ENCODE data around the gene OSBPL3. TPM values are rescaled to one million over a fixed set of nuclear protein-coding genes. Genes with fewer than 3 reads are reported as not detected.
A peak's percentile ranks its signal among the peaks of the same experiment; 100 is the strongest.

The OSBPL3 gene, protein sequence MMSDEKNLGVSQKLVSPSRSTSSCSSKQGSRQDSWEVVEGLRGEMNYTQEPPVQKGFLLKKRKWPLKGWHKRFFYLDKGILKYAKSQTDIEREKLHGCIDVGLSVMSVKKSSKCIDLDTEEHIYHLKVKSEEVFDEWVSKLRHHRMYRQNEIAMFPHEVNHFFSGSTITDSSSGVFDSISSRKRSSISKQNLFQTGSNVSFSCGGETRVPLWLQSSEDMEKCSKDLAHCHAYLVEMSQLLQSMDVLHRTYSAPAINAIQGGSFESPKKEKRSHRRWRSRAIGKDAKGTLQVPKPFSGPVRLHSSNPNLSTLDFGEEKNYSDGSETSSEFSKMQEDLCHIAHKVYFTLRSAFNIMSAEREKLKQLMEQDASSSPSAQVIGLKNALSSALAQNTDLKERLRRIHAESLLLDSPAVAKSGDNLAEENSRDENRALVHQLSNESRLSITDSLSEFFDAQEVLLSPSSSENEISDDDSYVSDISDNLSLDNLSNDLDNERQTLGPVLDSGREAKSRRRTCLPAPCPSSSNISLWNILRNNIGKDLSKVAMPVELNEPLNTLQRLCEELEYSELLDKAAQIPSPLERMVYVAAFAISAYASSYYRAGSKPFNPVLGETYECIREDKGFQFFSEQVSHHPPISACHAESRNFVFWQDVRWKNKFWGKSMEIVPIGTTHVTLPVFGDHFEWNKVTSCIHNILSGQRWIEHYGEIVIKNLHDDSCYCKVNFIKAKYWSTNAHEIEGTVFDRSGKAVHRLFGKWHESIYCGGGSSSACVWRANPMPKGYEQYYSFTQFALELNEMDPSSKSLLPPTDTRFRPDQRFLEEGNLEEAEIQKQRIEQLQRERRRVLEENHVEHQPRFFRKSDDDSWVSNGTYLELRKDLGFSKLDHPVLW
- total RNA-seq (2021) (16.0 to 20.2 TPM (median 17.1 TPM) in 3 replicates), Bru-seq, nascent RNA (percentile 75 among the genes with signal in this experiment)
- long read RNA-seq, experiment 1, full-length matches to known transcripts = 12 of 67 reads
- long read RNA-seq, experiment 1, partial matches to known transcripts = 11 of 67 reads
- long read RNA-seq, experiment 1, other reads (novel, unspliced or antisense) = 44 of 67 reads
- long read RNA-seq, experiment 2, partial matches to known transcripts = 4 of 14 reads
- long read RNA-seq, experiment 2, other reads (novel, unspliced or antisense) = 10 of 14 reads
- long read RNA-seq, experiment 3, partial matches to known transcripts = 2 of 2 reads
- long read RNA-seq, experiment 3, other reads (novel, unspliced or antisense) = 0 of 2 reads

DNA sequence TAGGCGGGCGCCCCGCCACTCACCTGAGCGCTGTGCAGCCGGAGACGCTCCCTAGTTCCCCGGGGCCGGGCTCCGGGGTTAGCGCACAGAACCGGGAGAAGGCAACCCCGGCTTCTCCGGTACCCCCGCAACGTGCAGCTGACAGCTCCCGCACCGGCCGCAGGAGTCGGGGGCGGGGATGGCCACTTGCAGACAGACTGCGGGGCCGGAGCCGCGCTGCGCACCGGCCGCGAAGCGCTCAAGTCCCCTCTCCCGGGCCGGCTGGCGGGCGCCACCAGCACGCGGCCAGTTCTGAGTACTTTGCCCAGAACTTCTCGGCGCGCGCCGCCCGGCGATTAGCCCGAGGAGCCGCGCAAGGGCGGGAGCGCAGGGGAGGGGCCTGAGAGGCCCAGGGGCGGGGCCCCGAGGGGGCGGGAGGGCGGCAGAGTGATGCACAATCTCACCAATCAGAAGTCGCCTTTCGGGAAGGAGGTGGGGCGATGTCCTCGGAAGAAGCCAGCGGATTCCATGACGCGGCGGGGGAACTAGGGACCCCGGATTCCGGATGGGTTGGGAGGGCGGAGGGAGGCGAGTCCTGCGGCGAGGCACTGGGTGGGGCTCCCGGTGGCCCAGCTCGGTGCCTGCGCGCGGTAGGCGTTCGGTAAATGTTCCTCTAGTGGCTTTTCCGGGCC lies at the start of gene OSBPL3:
Gene OSBPL3 (minus strand): TSS at position 316 of the 671 bp plus-strand sequence. CDS start 87,706 bp downstream, outside the sequence.
- peak; percentile 82 for ATAC-seq
- Mint-ChIP-seq H3K27ac (peak within 1 kb of the TSS; percentile 94), H3K27me3 (ENCODE audit: low read depth) (peaks cover 47% of the 10 kb centered on the region), H3K4me1 (peaks cover 62% of the 10 kb centered on the region), H3K4me3 (peak within 1 kb of the TSS; percentile 86), H3K9me3 (peaks cover 13% of the 10 kb centered on the region), H3K36me3 (peaks cover 10% of the 10 kb centered on the region)
- ChIA-PET CTCF (interaction anchor here (0.7 to 5.7 kb wide), 20 partner anchors 10 to 1266 kb away, joined by 3 to 41 read pairs (median 4); no protein-coding TSS in a partner anchor), POLR2A (interaction anchor here (0.9 to 1.8 kb wide), 6 partner anchors 20 to 145 kb away, joined by 3 to 6 read pairs (median 3); partner anchors contain the start of gene CYCS)
- DNase-seq (ENCODE audit: low spot score) = peak; percentile 93
- TF ChIP-seq ELF4 (CRISPR knock-in tag; IDR thresholded peaks at IDR 0.05; ENCODE audit: low read depth) = no peak
- TF ChIP-seq NFE2L1 (CRISPR knock-in tag; IDR thresholded peaks at IDR 0.05) = no peak
- no peak for TF ChIP-seq OVOL2 (CRISPR knock-in tag; IDR thresholded peaks at IDR 0.05; ENCODE audit: borderline replicate concordance)
- TF ChIP-seq, protein P1, sequence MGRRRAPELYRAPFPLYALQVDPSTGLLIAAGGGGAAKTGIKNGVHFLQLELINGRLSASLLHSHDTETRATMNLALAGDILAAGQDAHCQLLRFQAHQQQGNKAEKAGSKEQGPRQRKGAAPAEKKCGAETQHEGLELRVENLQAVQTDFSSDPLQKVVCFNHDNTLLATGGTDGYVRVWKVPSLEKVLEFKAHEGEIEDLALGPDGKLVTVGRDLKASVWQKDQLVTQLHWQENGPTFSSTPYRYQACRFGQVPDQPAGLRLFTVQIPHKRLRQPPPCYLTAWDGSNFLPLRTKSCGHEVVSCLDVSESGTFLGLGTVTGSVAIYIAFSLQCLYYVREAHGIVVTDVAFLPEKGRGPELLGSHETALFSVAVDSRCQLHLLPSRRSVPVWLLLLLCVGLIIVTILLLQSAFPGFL (CRISPR knock-in tag; IDR thresholded peaks at IDR 0.05; ENCODE audit: borderline replicate concordance) = no peak
- TF ChIP-seq FOXK1 (CRISPR knock-in tag; IDR thresholded peaks at IDR 0.05) = no peak
- no peak for TF ChIP-seq ZNF138 (CRISPR knock-in tag; conservative IDR thresholded peaks at IDR 0.05)
- TF ChIP-seq, protein P2, sequence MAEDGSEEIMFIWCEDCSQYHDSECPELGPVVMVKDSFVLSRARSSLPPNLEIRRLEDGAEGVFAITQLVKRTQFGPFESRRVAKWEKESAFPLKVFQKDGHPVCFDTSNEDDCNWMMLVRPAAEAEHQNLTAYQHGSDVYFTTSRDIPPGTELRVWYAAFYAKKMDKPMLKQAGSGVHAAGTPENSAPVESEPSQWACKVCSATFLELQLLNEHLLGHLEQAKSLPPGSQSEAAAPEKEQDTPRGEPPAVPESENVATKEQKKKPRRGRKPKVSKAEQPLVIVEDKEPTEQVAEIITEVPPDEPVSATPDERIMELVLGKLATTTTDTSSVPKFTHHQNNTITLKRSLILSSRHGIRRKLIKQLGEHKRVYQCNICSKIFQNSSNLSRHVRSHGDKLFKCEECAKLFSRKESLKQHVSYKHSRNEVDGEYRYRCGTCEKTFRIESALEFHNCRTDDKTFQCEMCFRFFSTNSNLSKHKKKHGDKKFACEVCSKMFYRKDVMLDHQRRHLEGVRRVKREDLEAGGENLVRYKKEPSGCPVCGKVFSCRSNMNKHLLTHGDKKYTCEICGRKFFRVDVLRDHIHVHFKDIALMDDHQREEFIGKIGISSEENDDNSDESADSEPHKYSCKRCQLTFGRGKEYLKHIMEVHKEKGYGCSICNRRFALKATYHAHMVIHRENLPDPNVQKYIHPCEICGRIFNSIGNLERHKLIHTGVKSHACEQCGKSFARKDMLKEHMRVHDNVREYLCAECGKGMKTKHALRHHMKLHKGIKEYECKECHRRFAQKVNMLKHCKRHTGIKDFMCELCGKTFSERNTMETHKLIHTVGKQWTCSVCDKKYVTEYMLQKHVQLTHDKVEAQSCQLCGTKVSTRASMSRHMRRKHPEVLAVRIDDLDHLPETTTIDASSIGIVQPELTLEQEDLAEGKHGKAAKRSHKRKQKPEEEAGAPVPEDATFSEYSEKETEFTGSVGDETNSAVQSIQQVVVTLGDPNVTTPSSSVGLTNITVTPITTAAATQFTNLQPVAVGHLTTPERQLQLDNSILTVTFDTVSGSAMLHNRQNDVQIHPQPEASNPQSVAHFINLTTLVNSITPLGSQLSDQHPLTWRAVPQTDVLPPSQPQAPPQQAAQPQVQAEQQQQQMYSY (CRISPR knock-in tag; IDR thresholded peaks at IDR 0.05) = no peak
- TF ChIP-seq ZNF263 (CRISPR knock-in tag; IDR thresholded peaks at IDR 0.05; ENCODE audit: low read depth) = no peak
- no peak for TF ChIP-seq GTF2I (CRISPR knock-in tag; conservative IDR thresholded peaks at IDR 0.05)
- TF ChIP-seq TEAD1 (CRISPR knock-in tag; IDR thresholded peaks at IDR 0.05) = no peak
- TF ChIP-seq SP1 (CRISPR knock-in tag; conservative IDR thresholded peaks at IDR 0.05) = peak; percentile 71
- no peak for TF ChIP-seq EMX1 (CRISPR knock-in tag; IDR thresholded peaks at IDR 0.05)
- no peak for TF ChIP-seq NR1H2 (CRISPR knock-in tag; IDR thresholded peaks at IDR 0.05)
- no peak for TF ChIP-seq PRRX2 (CRISPR knock-in tag; IDR thresholded peaks at IDR 0.05)
- no peak for TF ChIP-seq ZNF121 (CRISPR knock-in tag; IDR thresholded peaks at IDR 0.05)
- TF ChIP-seq, protein P3, sequence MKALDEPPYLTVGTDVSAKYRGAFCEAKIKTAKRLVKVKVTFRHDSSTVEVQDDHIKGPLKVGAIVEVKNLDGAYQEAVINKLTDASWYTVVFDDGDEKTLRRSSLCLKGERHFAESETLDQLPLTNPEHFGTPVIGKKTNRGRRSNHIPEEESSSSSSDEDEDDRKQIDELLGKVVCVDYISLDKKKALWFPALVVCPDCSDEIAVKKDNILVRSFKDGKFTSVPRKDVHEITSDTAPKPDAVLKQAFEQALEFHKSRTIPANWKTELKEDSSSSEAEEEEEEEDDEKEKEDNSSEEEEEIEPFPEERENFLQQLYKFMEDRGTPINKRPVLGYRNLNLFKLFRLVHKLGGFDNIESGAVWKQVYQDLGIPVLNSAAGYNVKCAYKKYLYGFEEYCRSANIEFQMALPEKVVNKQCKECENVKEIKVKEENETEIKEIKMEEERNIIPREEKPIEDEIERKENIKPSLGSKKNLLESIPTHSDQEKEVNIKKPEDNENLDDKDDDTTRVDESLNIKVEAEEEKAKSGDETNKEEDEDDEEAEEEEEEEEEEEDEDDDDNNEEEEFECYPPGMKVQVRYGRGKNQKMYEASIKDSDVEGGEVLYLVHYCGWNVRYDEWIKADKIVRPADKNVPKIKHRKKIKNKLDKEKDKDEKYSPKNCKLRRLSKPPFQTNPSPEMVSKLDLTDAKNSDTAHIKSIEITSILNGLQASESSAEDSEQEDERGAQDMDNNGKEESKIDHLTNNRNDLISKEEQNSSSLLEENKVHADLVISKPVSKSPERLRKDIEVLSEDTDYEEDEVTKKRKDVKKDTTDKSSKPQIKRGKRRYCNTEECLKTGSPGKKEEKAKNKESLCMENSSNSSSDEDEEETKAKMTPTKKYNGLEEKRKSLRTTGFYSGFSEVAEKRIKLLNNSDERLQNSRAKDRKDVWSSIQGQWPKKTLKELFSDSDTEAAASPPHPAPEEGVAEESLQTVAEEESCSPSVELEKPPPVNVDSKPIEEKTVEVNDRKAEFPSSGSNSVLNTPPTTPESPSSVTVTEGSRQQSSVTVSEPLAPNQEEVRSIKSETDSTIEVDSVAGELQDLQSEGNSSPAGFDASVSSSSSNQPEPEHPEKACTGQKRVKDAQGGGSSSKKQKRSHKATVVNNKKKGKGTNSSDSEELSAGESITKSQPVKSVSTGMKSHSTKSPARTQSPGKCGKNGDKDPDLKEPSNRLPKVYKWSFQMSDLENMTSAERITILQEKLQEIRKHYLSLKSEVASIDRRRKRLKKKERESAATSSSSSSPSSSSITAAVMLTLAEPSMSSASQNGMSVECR (CRISPR knock-in tag; IDR thresholded peaks at IDR 0.05; ENCODE audit: borderline replicate concordance) = 0 out of 2 replicates have a peak, but pooled peaks have one; percentile 48
- TF ChIP-seq IRF2 (CRISPR knock-in tag; IDR thresholded peaks at IDR 0.05; ENCODE audit: borderline replicate concordance, low read depth) = no peak
- TF ChIP-seq FOXJ3 (CRISPR knock-in tag; IDR thresholded peaks at IDR 0.05; ENCODE audit: borderline replicate concordance) = no peak
- TF ChIP-seq NR2C2 (CRISPR knock-in tag; IDR thresholded peaks at IDR 0.05) = no peak
- TF ChIP-seq NFYB (CRISPR knock-in tag; conservative IDR thresholded peaks at IDR 0.05; ENCODE audit: low read depth) = peak; percentile 62; the same call in 1 of the 2 replicates
- TF ChIP-seq, protein P4, sequence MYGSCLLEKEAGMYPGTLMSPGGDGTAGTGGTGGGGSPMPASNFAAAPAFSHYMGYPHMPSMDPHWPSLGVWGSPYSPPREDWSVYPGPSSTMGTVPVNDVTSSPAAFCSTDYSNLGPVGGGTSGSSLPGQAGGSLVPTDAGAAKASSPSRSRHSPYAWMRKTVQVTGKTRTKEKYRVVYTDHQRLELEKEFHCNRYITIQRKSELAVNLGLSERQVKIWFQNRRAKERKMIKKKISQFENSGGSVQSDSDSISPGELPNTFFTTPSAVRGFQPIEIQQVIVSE (CRISPR knock-in tag; IDR thresholded peaks at IDR 0.05; ENCODE audit: borderline replicate concordance) = no peak
- TF ChIP-seq RELA (CRISPR knock-in tag; IDR thresholded peaks at IDR 0.05; ENCODE audit: borderline replicate concordance) = no peak
- no peak for TF ChIP-seq ATF1 (CRISPR knock-in tag; IDR thresholded peaks at IDR 0.05)
- TF ChIP-seq HMGA2 (CRISPR knock-in tag; IDR thresholded peaks at IDR 0.05) = no peak
- TF ChIP-seq FOXP1 (CRISPR knock-in tag; IDR thresholded peaks at IDR 0.05; ENCODE audit: borderline replicate concordance) = no peak
